A673 (cell line): Measurements from ENCODE around the gene ITIH5.

Experiments
- CTCF ChIP-seq: fragments of 300-800, 200-600 bp; sonication (generic); conservative IDR thresholded peaks from 2 replicates; pipeline ENCODE4 v1.5.1; 2017; ENCODE audit warnings: low read depth, mild to moderate bottlenecking, antibody characterized with exemption, low read length, moderate library complexity, mixed read lengths
- EZH2 ChIP-seq: fragments of 200-600 bp; sonication (generic); IDR thresholded peaks from 2 replicates; pipeline ENCODE4 v1.6.1; 2017; ENCODE audit warnings: borderline replicate concordance, low read depth, mild to moderate bottlenecking, mixed read lengths, antibody characterized with exemption, low read length; ENCODE audit not compliant: poor library complexity, severe bottlenecking

GRCh38 chr10:7563770-7564169 lies 103.0 kb downstream of the ITIH5 start:
- TF ChIP-seq CTCF = no peak
- no peak for TF ChIP-seq EZH2
